Activated T-cell treated with anti-CD3 and anti-CD28 coated beads, Interleukin-2, amount 50 U/mL, for 72 hours (primary cell): Measurements from ENCODE around the gene DBET. TPM values are rescaled to one million over a fixed set of nuclear protein-coding genes. Genes with fewer than 3 reads are reported as not detected.

ENCODE experiments used
- total RNA-seq, 2 donors: library from RNA; stranded (reverse); gene quantifications; one replicate each; pipeline ENCODE4 v1.2.3, GENCODE V29; 2022

The DBET gene
- total RNA-seq, 2 donors from 2014 or later, result not detected

Other genes starting within 250 kb of the DBET start
- gene FRG1, start 123.6 kb upstream of the DBET start, total RNA-seq, result 10 to 100 TPM; 75.4 to 76.7 TPM
- not detected for gene FRG2, start 37.2 kb upstream of the DBET start, total RNA-seq
- gene DUX4, start 109.3 kb downstream of the DBET start, total RNA-seq, result not detected